CD4-positive, alpha-beta T cell treated with Interleukin-1 beta for 1 hour (primary cell): ENCODE results near the gene ABL2.

Experiments
- DNase-seq, 2 donors: peaks; one replicate each; pipeline ENCODE4 v3.0.0-alpha.2; 2020 to 2022

ABL2 gene

GRCh38 chr1:179129702-179130473, 99.6 kb downstream of the ABL2 start:
- peak; percentile 10 to 72 for DNase-seq

GRCh38 chr1:179128520-179128919, 101.0 kb downstream of the ABL2 start:
- no peak for DNase-seq

DNA sequence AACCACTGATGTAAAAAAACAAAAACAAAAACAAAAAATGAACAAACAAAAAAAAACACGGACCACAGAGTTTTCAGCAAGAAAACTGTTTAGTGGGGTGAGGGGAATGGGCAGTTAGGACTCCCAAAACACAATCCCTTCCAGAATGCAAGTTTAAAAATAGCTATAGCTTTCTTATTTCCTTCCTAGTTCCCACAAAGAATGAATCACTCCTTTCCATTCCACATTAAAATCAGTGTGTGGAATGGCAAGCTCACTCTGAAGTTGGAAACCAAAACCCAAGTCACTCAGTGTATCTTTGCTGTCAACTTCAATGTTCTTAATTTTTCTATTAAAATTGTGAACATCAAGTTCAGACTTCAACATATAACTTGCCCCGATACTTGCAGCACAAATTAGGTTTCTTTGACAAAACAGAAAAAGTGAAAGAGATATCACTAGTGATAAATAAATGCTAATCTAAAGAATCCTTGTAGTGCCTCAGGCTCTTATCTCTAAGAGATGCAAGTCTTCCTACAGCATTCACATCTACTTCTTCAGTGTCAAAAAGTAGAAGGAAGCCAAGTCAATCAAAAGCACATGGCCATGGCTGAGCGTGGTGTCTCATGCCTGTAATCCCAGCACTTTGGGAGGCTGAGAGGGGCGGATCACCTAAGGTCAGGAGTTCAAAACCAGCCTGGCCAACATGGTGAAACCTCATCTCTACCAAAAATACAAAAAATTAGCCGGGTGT, 102.1 kb downstream of the ABL2 start:
- DNase-seq, result no peak

GRCh38 chr1:179126338-179127060, 103.0 kb downstream of the ABL2 start:
- no peak for DNase-seq

DNA sequence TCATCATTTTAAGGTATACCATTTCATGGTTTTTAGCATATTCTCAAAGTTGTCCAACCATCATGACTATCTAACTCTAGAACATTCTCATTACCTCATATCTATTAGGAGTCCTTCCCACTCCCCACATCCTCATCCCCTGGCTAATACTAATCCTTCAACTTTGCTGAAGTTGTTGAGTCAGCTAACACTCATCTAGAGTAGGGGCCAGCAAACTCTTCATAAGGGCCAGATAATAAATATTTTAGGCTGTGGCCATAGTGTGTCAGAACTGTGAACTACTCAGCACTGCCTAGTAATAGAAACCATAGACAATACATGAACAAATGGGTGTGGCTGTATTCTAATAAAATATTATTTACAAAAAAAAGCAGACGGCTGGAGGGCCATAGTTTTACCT, 104.6 kb downstream of the ABL2 start:
- no peak for DNase-seq

GRCh38 chr1:179121159-179121938, 108.1 kb downstream of the ABL2 start:
- peak; percentile 13 to 59 for DNase-seq

GRCh38 chr1:179120736-179121135, 108.7 kb downstream of the ABL2 start:
- no peak for DNase-seq

- DNase-seq, result no peak
These were observed 110.0 kb downstream of the ABL2 start for GRCh38 chr1:179119513-179119912.

GRCh38 chr1:179115181-179115580, 114.3 kb downstream of the ABL2 start:
- DNase-seq, result no peak

- DNase-seq, result no peak
These were observed 120.8 kb downstream of the ABL2 start for GRCh38 chr1:179108644-179109043.

- no peak for DNase-seq
These were observed 121.5 kb downstream of the ABL2 start for GRCh38 chr1:179107706-179108629.

GRCh38 chr1:179105393-179105792, 124.1 kb downstream of the ABL2 start:
- DNase-seq, result no peak

DNA sequence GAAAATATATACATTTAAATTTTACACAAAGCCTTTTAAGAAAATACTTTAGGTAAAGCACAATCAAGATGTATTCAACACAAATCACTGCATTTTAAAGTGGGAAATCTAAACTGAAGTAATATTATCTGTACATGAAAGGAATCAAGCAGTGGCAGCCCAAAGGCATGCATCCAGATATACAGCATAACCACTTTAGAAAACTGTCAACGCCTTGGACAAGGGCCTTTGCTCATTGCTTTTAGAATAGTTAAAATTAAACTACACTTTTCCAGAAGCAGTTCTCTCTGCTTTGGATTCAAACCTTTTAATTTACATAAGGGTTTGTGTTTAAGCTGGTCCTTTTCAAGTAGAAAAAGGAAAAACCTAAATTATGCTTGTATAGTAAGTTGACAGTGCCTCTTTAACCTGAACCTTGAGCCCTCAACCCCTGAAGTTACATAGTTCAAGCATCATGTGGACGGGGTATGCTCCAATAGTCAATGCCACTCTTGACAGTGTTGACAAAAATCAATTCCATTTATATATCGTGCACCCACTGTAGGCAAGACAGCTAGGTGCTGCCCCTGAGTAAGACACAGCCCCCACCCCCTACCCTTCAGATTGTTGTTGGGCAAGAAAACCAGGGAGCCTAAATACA, 124.7 kb downstream of the ABL2 start:
- DNase-seq, result no peak

DNA sequence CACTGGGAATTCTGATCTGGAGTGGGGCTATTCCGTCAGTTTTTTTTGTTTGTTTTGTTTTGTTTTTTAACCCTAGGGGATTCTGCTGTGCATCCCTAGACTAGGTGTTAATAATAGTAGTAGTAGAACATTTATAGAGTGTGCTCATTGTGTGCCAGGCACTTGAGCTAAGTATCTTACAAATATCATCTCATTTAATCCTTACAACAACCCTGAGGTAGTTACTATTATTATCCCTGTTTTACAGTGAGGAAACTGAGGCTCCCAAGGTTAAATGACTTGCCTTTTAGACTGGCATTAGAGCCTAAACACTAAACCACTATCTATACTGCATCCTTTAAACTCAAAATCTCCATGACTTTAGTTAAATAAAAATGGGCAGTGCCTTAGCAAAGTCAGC, 125.5 kb downstream of the ABL2 start:
- no peak for DNase-seq

DNA sequence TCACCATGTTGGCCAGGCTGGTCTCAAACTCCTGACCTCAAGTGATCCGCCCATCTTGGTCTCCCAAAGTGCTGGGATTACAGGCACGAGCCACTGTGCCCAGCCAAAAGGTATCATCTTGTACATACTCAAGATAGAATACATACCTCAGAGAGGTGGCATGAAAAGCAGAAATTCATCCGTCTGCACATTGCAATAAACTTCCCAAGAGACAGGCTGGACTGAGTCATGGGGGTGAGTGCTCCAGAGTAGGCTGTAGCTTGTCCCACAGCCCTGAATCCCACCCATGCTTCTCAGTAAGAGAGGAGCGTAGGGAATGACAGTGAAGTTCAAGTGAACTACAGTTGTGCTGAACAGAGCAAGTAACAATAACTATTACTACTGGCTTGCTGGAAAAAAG, 127.9 kb downstream of the ABL2 start:
- DNase-seq, result no peak

GRCh38 chr1:179099891-179100290, 129.6 kb downstream of the ABL2 start:
- DNase-seq, result no peak

GRCh38 chr1:179095924-179096323, 133.6 kb downstream of the ABL2 start:
- DNase-seq, result no peak

DNA sequence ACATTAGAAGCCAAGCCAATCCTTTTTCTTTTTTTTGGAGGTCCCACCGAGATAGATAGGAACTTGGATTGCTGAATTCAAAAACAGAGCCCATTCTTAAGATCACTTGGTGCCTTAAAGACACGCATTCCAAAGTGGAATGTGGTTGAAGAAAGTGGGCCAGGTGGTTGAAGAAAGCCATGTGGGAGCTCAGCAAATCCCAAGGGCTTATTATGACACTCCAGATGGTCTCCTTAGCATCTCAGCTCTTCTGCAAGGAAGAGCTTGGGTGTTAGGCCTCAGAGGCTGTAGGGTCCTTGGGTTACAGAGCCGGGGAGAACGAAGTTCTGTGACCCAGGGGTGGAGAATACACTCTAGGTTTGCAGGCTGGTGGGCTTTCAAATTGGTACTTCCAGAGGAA, 134.1 kb downstream of the ABL2 start:
- DNase-seq, result no peak

DNA sequence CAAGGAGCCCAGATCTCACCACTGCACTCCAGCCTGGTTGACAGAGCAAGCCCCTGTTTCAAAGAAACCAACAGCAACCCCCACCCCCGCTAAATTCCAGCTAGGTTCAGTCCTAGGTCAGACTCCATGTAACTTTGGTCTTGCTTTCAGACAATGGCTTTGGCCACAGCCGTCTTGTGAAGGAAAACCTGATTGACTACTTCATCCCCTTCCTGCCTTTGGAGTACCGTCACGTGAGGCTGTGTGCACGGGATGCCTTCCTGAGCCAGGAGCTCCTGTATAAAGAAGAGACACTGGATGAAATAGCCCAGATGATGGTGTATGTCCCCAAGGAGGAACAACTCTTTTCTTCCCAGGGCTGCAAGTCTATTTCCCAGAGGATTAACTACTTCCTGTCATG, 134.7 kb downstream of the ABL2 start:
- no peak for DNase-seq

DNA sequence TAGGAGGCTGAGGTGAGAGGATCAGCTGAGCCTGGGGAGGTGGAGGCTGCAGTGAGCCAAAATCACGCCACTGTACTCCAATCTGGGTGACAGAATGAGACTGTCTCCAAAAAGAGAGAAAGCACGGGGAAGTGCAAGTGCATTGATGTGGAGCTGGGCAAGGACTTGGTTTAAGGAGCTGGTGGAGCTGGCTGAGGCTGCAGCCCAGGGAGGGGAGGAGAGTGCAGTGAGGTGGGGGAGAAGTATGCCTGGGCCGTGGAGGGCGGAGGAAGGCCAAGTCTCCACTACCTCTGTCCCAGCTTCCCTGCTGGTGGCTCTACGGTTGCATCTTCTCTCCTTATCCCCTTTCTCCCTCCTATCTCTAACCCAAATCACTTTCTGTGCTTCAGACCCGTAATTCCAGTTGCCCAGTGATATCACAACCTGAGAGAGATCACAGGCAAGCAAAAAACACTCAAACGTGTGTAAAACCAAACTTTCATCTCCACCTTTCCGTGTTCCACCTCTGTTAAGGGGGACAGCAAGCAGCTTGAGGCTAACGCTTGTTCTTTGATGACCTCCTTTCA, 136.5 kb downstream of the ABL2 start:
- no peak for DNase-seq

DNA sequence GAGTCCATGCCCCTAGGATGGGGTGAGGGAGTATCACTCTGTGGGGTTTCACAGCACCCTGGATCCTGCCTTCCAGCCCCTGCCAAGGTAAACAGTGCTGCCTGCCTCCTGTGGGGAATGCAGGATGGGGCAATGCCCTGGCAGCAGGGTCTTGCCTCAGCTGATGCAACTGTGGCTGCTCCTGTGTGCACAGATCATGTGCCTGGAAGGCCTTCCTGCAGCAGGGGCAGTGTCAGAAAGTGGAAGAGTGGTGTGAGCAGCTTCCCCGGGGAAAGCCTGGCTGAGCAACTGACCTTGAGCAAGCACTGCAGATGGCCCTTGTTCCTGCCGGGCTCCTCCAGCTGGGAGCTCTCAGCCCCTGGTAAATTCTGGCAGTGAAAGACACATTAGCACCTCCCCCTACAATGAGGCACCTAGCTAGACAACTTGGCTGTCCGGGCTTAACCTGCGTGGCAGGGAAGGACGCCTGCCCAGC, 137.7 kb downstream of the ABL2 start:
- no peak for DNase-seq
